Liver (tissue), 9 donors: ENCODE results near the gene TCF21. TPM values are rescaled to one million over a fixed set of nuclear protein-coding genes. Genes with fewer than 3 reads are reported as not detected.

Experiments used
- DNase-seq: peaks from one replicate; pipeline ENCODE4 v3.0.0-alpha.2; 2017; ENCODE audit warnings: low spot score
- H3K27ac ChIP-seq, 2 donors: one replicate each; pipeline ENCODE4 v1.7.0; 2013; ENCODE audit warnings: inconsistent platforms in 2 of 2, low read length in 2 of 2, control low read depth in 1 of 2, low read depth in 1 of 2, mild to moderate bottlenecking in 1 of 2
- H3K27me3 ChIP-seq, 4 donors: one replicate each; pipeline versions ENCODE4 v1.6.1 to v1.7.0; 2013; ENCODE audit warnings: low read length in 3 of 4, inconsistent platforms in 1 of 4, mild to moderate bottlenecking in 1 of 4, moderate library complexity in 1 of 4; ENCODE audit not compliant: control insufficient read depth in 4 of 4, insufficient read depth in 4 of 4
- H3K36me3 ChIP-seq, 4 donors: one replicate each; pipeline versions ENCODE4 v1.6.1 to v1.7.0; 2013; ENCODE audit warnings: low read length in 3 of 4, mild to moderate bottlenecking in 3 of 4, low read depth in 1 of 4, moderate library complexity in 1 of 4; ENCODE audit not compliant: control insufficient read depth in 4 of 4, insufficient read depth in 3 of 4
- H3K4me1 ChIP-seq, 4 donors: one replicate each; pipeline versions ENCODE4 v1.6.1 to v1.7.0; 2013; ENCODE audit warnings: low read length in 3 of 4, mild to moderate bottlenecking in 3 of 4, moderate library complexity in 1 of 4; ENCODE audit not compliant: control insufficient read depth in 4 of 4, insufficient read depth in 4 of 4
- H3K4me3 ChIP-seq, 3 donors: one replicate each; pipeline versions ENCODE4 v1.6.1 to v1.7.0; 2013; ENCODE audit warnings: low read length in 3 of 3, control low read depth in 1 of 3, low read depth in 1 of 3, mild to moderate bottlenecking in 1 of 3
- H3K9ac ChIP-seq, 2 donors: one replicate each; pipeline ENCODE4 v1.7.0; 2013; ENCODE audit warnings: low read length in 2 of 2, mild to moderate bottlenecking in 2 of 2, moderate library complexity in 2 of 2, control low read depth in 1 of 2, low read depth in 1 of 2
- H3K9me3 ChIP-seq, 4 donors: one replicate each; pipeline versions ENCODE4 v1.6.1 to v1.7.0; 2013; ENCODE audit warnings: low read length in 3 of 4; ENCODE audit not compliant: control insufficient read depth in 4 of 4
- ATF3 ChIP-seq: IDR thresholded peaks from 2 replicates; pipeline ENCODE4 v1.6.1; 2016; ENCODE audit warnings: antibody characterized with exemption
- EGR1 ChIP-seq, 2 donors: IDR thresholded peaks; 2 replicates each; pipeline ENCODE4 v1.6.1; 2016 to 2018; ENCODE audit warnings: antibody characterized with exemption in 2 of 2, low read depth in 2 of 2
- FOXA1 ChIP-seq: IDR thresholded peaks from 2 replicates; pipeline ENCODE4 v1.6.1; 2016; ENCODE audit warnings: antibody characterized with exemption
- FOXA2 ChIP-seq: IDR thresholded peaks from 2 replicates; pipeline ENCODE4 v1.6.1; 2016; ENCODE audit warnings: antibody characterized with exemption
- GABPA ChIP-seq, 2 donors: IDR thresholded peaks in 1 of 2; conservative IDR thresholded peaks in 1 of 2; 2 replicates each; pipeline ENCODE4 v1.6.1; 2016; ENCODE audit warnings: antibody characterized with exemption in 2 of 2, mild to moderate bottlenecking in 1 of 2, moderate library complexity in 1 of 2
- HNF4A ChIP-seq, 2 donors: conservative IDR thresholded peaks; 2 replicates each; pipeline ENCODE4 v1.6.1; 2016; ENCODE audit warnings: antibody characterized with exemption in 2 of 2, mild to moderate bottlenecking in 2 of 2
- HNF4G ChIP-seq: IDR thresholded peaks from 2 replicates; pipeline ENCODE4 v1.6.1; 2016; ENCODE audit warnings: antibody characterized with exemption
- JUND ChIP-seq, 2 donors: IDR thresholded peaks; 2 replicates each; pipeline ENCODE4 v1.6.1; 2016; ENCODE audit warnings: antibody characterized with exemption in 2 of 2
- MAX ChIP-seq: IDR thresholded peaks from 2 replicates; pipeline ENCODE4 v1.6.1; 2016; ENCODE audit warnings: antibody characterized with exemption
- NR2F2 ChIP-seq: IDR thresholded peaks from 2 replicates; pipeline ENCODE4 v1.6.1; 2016; ENCODE audit warnings: antibody characterized with exemption
- RAD21 ChIP-seq, 2 donors: IDR thresholded peaks; 2 replicates each; pipeline ENCODE4 v1.6.1; 2016; ENCODE audit warnings: antibody characterized with exemption in 2 of 2, mild to moderate bottlenecking in 2 of 2
- RXRA ChIP-seq, 2 donors: IDR thresholded peaks; 2 replicates each; pipeline ENCODE4 v1.6.1; 2017 to 2018; ENCODE audit warnings: antibody characterized with exemption in 2 of 2, mild to moderate bottlenecking in 1 of 2
- SP1 ChIP-seq: IDR thresholded peaks from 2 replicates; pipeline ENCODE4 v1.6.1; 2018; ENCODE audit warnings: antibody characterized with exemption, mild to moderate bottlenecking
- TAF1 ChIP-seq: conservative IDR thresholded peaks from 2 replicates; pipeline ENCODE4 v1.6.1; 2016; ENCODE audit warnings: antibody characterized with exemption, mild to moderate bottlenecking
- YY1 ChIP-seq: IDR thresholded peaks from 2 replicates; pipeline ENCODE4 v1.6.1; 2016; ENCODE audit warnings: antibody characterized with exemption, mild to moderate bottlenecking
- WGBS: extraction: QIAGEN DNeasy Blood & Tissue Kit; methylation state at CpG from one replicate; pipeline ENCODE4 v1.1.7; 2013; 5-methylcytosine and 5-hydroxymethylcytosine counted together
- polyA plus RNA-seq, 2 donors: library from polyadenylated mRNA; stranded (reverse) in 1 of 2; unstranded in 1 of 2; fragments of 200-250 nt in 1 of 2; fragments of >200 nt in 1 of 2; fragmentation: Nextera tagmentation in 1 of 2; extraction: Ambion mirVana in 1 of 2; gene quantifications; one replicate each; pipeline versions ENCODE4 v1.2.1 to v1.2.3, GENCODE V29; 2013 to 2015
- total RNA-seq, 2 donors: library from RNA; depleted of rRNA; stranded (reverse); fragments of >200 nt; gene quantifications; one replicate each; pipeline ENCODE4 v1.2.3, GENCODE V29; 2014
- TF ChIP-seq, protein P1 (sequence below): fragments of 150-350 bp; IDR thresholded peaks from 2 replicates; pipeline ENCODE4 v1.5.1; 2017; ENCODE audit warnings: improper control_type of control experiment, low read depth, low read length; ENCODE audit not compliant: missing input control
- TF ChIP-seq, protein P2 (sequence below): IDR thresholded peaks from 2 replicates; pipeline ENCODE4 v1.6.1; 2016; ENCODE audit warnings: antibody characterized with exemption, mild to moderate bottlenecking
- donor health status: healthy.
- donor health status: healthy.
- donor health status: healthy.
- donor health status: healthy.
- donor health status: healthy.

Gene TCF21
- total and polyA plus RNA-seq, 4 donors, result 0.57 to 1.1 (median 0.85) TPM

DNA sequence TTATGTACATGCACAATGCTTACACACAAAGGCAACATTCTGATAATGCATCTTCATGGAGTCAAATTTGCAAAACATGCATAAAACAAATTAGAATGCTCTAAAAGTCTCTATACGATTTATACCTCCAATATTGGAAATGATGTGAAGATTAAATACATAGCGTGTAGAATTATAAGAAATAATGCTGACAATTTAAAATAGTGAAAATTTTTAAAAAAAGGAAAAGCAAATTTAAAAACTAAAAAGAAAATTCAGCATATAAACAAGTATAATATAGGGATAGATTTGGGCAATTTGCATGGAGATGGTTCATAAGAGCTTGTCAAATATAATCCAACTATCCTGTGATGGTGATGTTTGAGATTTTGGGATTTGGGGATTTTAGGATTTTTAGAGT is 14.9 kb downstream of the TCF21 start:
- no peaks in the 10 kb centered on the region for H3K36me3 ChIP-seq
- no peak overlapping the region for H3K27ac ChIP-seq
- TF ChIP-seq FOXA2, result no peak
- TF ChIP-seq ATF3, result no peak
- no peak for TF ChIP-seq MAX
- no peak for TF ChIP-seq TAF1
- TF ChIP-seq SP1, result no peak
- no peak for TF ChIP-seq HNF4A (conservative IDR thresholded peaks at IDR 0.05)
- no peak for TF ChIP-seq RAD21 (IDR thresholded peaks at IDR 0.05)
- TF ChIP-seq EGR1 (IDR thresholded peaks at IDR 0.05; ENCODE audit: low read depth in 2 of 2), result no peak
- no peak for TF ChIP-seq FOXA1
- no peak for TF ChIP-seq RXRA (IDR thresholded peaks at IDR 0.05)
- TF ChIP-seq, protein P1, sequence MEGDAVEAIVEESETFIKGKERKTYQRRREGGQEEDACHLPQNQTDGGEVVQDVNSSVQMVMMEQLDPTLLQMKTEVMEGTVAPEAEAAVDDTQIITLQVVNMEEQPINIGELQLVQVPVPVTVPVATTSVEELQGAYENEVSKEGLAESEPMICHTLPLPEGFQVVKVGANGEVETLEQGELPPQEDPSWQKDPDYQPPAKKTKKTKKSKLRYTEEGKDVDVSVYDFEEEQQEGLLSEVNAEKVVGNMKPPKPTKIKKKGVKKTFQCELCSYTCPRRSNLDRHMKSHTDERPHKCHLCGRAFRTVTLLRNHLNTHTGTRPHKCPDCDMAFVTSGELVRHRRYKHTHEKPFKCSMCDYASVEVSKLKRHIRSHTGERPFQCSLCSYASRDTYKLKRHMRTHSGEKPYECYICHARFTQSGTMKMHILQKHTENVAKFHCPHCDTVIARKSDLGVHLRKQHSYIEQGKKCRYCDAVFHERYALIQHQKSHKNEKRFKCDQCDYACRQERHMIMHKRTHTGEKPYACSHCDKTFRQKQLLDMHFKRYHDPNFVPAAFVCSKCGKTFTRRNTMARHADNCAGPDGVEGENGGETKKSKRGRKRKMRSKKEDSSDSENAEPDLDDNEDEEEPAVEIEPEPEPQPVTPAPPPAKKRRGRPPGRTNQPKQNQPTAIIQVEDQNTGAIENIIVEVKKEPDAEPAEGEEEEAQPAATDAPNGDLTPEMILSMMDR, result no peak
- TF ChIP-seq YY1, result no peak
- TF ChIP-seq, protein P2, sequence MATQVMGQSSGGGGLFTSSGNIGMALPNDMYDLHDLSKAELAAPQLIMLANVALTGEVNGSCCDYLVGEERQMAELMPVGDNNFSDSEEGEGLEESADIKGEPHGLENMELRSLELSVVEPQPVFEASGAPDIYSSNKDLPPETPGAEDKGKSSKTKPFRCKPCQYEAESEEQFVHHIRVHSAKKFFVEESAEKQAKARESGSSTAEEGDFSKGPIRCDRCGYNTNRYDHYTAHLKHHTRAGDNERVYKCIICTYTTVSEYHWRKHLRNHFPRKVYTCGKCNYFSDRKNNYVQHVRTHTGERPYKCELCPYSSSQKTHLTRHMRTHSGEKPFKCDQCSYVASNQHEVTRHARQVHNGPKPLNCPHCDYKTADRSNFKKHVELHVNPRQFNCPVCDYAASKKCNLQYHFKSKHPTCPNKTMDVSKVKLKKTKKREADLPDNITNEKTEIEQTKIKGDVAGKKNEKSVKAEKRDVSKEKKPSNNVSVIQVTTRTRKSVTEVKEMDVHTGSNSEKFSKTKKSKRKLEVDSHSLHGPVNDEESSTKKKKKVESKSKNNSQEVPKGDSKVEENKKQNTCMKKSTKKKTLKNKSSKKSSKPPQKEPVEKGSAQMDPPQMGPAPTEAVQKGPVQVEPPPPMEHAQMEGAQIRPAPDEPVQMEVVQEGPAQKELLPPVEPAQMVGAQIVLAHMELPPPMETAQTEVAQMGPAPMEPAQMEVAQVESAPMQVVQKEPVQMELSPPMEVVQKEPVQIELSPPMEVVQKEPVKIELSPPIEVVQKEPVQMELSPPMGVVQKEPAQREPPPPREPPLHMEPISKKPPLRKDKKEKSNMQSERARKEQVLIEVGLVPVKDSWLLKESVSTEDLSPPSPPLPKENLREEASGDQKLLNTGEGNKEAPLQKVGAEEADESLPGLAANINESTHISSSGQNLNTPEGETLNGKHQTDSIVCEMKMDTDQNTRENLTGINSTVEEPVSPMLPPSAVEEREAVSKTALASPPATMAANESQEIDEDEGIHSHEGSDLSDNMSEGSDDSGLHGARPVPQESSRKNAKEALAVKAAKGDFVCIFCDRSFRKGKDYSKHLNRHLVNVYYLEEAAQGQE, result no peak
- no peak for TF ChIP-seq GABPA (IDR thresholded peaks at IDR 0.05 in 1 of 2, conservative IDR thresholded peaks at IDR 0.05 in 1 of 2)
- TF ChIP-seq HNF4G, result no peak
- TF ChIP-seq NR2F2, result no peak
- no peak for TF ChIP-seq JUND (IDR thresholded peaks at IDR 0.05)
- H3K4me1 ChIP-seq, result peaks cover 0 to 1% (median 0%) of the 10 kb centered on the region in 4 donors
- no peak for DNase-seq
- no peak overlapping the region for H3K4me3 ChIP-seq
- H3K9me3 ChIP-seq, result no peaks in the 10 kb centered on the region
- H3K9ac ChIP-seq, result no peak overlapping the region
- WGBS, result 93% methylated on average over 2 of the region's 2 CpGs
- H3K27me3 ChIP-seq, result peaks cover 0 to 23% (median 1%) of the 10 kb centered on the region in 4 donors

- Histone ChIP-seq H3K27me3 (peaks cover 0 to 21% (median 1%) of the 10 kb centered on the region in 4 donors), H3K4me3 (no peak overlapping the region), H3K9me3 (no peaks in the 10 kb centered on the region), H3K36me3 (no peaks in the 10 kb centered on the region), H3K9ac (no peak overlapping the region), H3K4me1 (peaks cover 0 to 1% (median 0%) of the 10 kb centered on the region in 4 donors), H3K27ac (no peak overlapping the region)
- TF ChIP-seq HNF4G, result no peak
- no peak for TF ChIP-seq EGR1 (IDR thresholded peaks at IDR 0.05; ENCODE audit: low read depth in 2 of 2)
- no peak for TF ChIP-seq ATF3
- no peak for TF ChIP-seq FOXA1
- no peak for TF ChIP-seq RXRA (IDR thresholded peaks at IDR 0.05)
- TF ChIP-seq NR2F2, result no peak
- 62% methylated on average over 1 of the region's 1 CpG for WGBS
- DNase-seq, result no peak
These were observed 17.1 kb downstream of the TCF21 start for GRCh38 chr6:133906050-133906449.
